Gastroesophageal sphincter (tissue), 3 donors: ENCODE measurements around the gene NFATC3.

ENCODE experiments used
- EP300 ChIP-seq: sonication (generic); formaldehyde crosslinking; IDR thresholded peaks from one replicate; pipeline ENCODE4 v1.6.1; 2017; ENCODE audit warnings: antibody characterized with exemption, mild to moderate bottlenecking
- POLR2A ChIP-seq, 2 donors: fragments of 450-650 bp; IDR thresholded peaks; one replicate each; pipeline ENCODE4 v1.6.1; 2017; ENCODE audit warnings: antibody characterized with exemption in 2 of 2, mild to moderate bottlenecking in 2 of 2, moderate library complexity in 1 of 2
- POLR2AphosphoS5 ChIP-seq: sonication (generic); formaldehyde crosslinking; IDR thresholded peaks from one replicate; pipeline ENCODE4 v1.6.1; 2017; ENCODE audit warnings: antibody characterized with exemption
- TF ChIP-seq, protein P1 (sequence below), 4 experiments: fragments of 200-600 bp in 2 of 4; fragments of 450-650 bp in 2 of 4; sonication (generic) in 1 of 4; IDR thresholded peaks; one replicate each; pipeline ENCODE4 v1.5.1; 2017 to 2019; ENCODE audit warnings: antibody characterized with exemption in 4 of 4, mild to moderate bottlenecking in 2 of 4, moderate library complexity in 2 of 4

DNA sequence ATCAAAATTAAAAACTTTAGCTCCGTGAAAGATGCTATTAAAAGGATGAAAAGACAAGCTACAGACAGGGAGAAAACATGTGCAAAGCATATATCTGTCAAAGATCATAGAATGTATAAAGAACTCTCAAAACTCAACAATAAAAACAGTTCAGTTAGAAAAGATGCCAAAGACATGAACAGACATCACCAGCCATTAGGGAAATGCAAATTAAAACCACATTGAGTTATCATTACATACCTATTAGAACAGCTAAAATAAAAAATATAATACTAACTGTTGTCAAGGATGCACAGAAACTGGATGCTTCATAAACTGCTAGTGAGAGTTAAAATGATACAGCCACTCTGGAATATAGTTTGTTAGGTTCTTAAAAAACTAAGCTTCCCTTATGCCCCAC is 58.8 kb downstream of the NFATC3 start:
- TF ChIP-seq, protein P1, sequence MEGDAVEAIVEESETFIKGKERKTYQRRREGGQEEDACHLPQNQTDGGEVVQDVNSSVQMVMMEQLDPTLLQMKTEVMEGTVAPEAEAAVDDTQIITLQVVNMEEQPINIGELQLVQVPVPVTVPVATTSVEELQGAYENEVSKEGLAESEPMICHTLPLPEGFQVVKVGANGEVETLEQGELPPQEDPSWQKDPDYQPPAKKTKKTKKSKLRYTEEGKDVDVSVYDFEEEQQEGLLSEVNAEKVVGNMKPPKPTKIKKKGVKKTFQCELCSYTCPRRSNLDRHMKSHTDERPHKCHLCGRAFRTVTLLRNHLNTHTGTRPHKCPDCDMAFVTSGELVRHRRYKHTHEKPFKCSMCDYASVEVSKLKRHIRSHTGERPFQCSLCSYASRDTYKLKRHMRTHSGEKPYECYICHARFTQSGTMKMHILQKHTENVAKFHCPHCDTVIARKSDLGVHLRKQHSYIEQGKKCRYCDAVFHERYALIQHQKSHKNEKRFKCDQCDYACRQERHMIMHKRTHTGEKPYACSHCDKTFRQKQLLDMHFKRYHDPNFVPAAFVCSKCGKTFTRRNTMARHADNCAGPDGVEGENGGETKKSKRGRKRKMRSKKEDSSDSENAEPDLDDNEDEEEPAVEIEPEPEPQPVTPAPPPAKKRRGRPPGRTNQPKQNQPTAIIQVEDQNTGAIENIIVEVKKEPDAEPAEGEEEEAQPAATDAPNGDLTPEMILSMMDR (IDR thresholded peaks at IDR 0.05) = no peak
- TF ChIP-seq POLR2AphosphoS5 (no peak), EP300 (no peak), POLR2A (IDR thresholded peaks at IDR 0.05) (no peak)
